ENCODE results near the gene SH3GLB2.
"Not testable (repeated sequence)": the region's sequence is repeated elsewhere in the genome, so short reads cannot be mapped to it uniquely, and the experiment has no call there.

- TF ChIP-seq, protein P1, sequence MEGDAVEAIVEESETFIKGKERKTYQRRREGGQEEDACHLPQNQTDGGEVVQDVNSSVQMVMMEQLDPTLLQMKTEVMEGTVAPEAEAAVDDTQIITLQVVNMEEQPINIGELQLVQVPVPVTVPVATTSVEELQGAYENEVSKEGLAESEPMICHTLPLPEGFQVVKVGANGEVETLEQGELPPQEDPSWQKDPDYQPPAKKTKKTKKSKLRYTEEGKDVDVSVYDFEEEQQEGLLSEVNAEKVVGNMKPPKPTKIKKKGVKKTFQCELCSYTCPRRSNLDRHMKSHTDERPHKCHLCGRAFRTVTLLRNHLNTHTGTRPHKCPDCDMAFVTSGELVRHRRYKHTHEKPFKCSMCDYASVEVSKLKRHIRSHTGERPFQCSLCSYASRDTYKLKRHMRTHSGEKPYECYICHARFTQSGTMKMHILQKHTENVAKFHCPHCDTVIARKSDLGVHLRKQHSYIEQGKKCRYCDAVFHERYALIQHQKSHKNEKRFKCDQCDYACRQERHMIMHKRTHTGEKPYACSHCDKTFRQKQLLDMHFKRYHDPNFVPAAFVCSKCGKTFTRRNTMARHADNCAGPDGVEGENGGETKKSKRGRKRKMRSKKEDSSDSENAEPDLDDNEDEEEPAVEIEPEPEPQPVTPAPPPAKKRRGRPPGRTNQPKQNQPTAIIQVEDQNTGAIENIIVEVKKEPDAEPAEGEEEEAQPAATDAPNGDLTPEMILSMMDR (IDR thresholded peaks at IDR 0.05; ENCODE audit: low read depth, low read length, poor library complexity, severe bottlenecking) = not testable (repeated sequence)
- not testable (repeated sequence) for TF ChIP-seq EZH2phosphoT487 (IDR thresholded peaks at IDR 0.05; ENCODE audit: borderline replicate concordance, low read length)
Observed at GRCh38 chr9:129004173-129004572, 24.0 kb downstream of the SH3GLB2 start.

Data from DOHH2 (cell line).